NAMALWA (cell line): ENCODE results near the gene EGFL8.
A peak's percentile ranks its signal among the peaks of the same experiment; 100 is the strongest.
"Not testable (repeated sequence)": the region's sequence is repeated elsewhere in the genome, so short reads cannot be mapped to it uniquely, and the experiment has no call there.

Source experiments
- DNase-seq: peaks from one replicate; pipeline ENCODE4 v3.0.0-alpha.2; 2015; ENCODE audit warnings: low spot score

The EGFL8 gene

GRCh38 chr6:32183483-32184083 lies 19.2 kb downstream of the EGFL8 start:
- no peak for DNase-seq

- no peak for DNase-seq
Observed at GRCh38 chr6:32184084-32184640, 19.8 kb downstream of the EGFL8 start, which contains the start of gene AGER. AGER (minus strand) TSS chr6:32184253; CDS start chr6:32184222, 31 bp downstream.

- not testable (repeated sequence) for DNase-seq
Observed at GRCh38 chr6:32185681-32186131, 21.3 kb downstream of the EGFL8 start.

- not testable (repeated sequence) for DNase-seq
Observed at GRCh38 chr6:32186151-32186840, 21.9 kb downstream of the EGFL8 start.

- DNase-seq = no peak
Observed at GRCh38 chr6:32187009-32187709, 22.8 kb downstream of the EGFL8 start.

GRCh38 chr6:32187725-32188380 lies 23.5 kb downstream of the EGFL8 start:
- not testable (repeated sequence) for DNase-seq

GRCh38 chr6:32188381-32189068 lies 24.1 kb downstream of the EGFL8 start:
- DNase-seq = no peak

- peak; percentile 22 for DNase-seq
Observed at GRCh38 chr6:32189069-32189741, 24.8 kb downstream of the EGFL8 start.

- DNase-seq = no peak
Observed at GRCh38 chr6:32189742-32190053, 25.3 kb downstream of the EGFL8 start.

- peak; percentile 86 for DNase-seq
Observed at GRCh38 chr6:32190054-32190851, 25.9 kb downstream of the EGFL8 start, which contains the start of gene PBX2. PBX2 (minus strand) TSS chr6:32190202; CDS start chr6:32189915, 287 bp downstream.

GRCh38 chr6:32190911-32191677 lies 26.7 kb downstream of the EGFL8 start:
- no peak for DNase-seq

- no peak for DNase-seq
Observed at GRCh38 chr6:32191696-32192607, 27.6 kb downstream of the EGFL8 start.

- peak; percentile 62 for DNase-seq
Observed at GRCh38 chr6:32192608-32193039, 28.2 kb downstream of the EGFL8 start, which contains the start of gene GPSM3. GPSM3 (minus strand) TSS chr6:32192643; CDS start chr6:32192513, 130 bp downstream.

GRCh38 chr6:32193096-32193495 lies 28.7 kb downstream of the EGFL8 start:
- DNase-seq = not testable (repeated sequence)

GRCh38 chr6:32194388-32194787 lies 30.0 kb downstream of the EGFL8 start:
- DNase-seq = no peak

GRCh38 chr6:32194825-32195651 lies 30.6 kb downstream of the EGFL8 start:
- DNase-seq = peak; percentile 78

- peak; percentile 99 for DNase-seq
Observed at GRCh38 chr6:32195652-32195901, 31.2 kb downstream of the EGFL8 start.
